ENCODE results near the gene AP5Z1.

AP5Z1 gene, protein sequence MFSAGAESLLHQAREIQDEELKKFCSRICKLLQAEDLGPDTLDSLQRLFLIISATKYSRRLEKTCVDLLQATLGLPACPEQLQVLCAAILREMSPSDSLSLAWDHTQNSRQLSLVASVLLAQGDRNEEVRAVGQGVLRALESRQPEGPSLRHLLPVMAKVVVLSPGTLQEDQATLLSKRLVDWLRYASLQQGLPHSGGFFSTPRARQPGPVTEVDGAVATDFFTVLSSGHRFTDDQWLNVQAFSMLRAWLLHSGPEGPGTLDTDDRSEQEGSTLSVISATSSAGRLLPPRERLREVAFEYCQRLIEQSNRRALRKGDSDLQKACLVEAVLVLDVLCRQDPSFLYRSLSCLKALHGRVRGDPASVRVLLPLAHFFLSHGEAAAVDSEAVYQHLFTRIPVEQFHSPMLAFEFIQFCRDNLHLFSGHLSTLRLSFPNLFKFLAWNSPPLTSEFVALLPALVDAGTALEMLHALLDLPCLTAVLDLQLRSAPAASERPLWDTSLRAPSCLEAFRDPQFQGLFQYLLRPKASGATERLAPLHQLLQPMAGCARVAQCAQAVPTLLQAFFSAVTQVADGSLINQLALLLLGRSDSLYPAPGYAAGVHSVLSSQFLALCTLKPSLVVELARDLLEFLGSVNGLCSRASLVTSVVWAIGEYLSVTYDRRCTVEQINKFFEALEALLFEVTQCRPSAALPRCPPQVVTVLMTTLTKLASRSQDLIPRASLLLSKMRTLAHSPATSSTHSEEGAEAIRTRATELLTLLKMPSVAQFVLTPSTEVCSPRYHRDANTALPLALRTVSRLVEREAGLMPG

DNA sequence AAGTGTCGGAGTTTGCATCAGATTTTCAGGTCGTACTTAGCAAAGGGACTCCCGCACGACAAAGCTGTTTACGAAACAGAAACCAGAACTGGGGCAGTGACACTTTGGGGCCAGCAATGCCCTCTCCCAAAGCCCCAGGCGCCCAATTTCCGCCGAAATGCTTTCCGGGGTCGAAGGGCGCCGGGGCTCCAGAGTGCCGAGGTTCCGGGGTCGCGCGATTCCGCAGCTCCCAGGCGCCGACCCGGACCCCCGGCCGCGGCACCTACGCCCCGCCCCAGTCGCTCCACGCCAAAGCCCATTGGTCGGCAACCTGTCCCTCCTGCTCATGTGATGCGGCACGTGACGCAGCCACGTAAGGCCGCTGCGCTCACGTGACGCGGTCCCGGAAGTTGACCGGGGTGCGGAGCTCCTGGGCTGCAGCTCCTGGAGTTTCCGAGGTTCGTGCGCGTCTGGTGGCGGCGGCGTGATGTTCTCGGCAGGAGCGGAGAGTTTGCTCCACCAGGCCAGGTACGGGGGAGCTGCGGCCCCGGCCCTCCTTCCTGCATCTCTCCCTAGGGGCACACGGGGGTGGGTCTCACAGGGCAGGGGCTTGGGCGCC is at the start of gene AP5Z1:
AP5Z1 (plus strand) TSS at position 374 of the 598 bp plus-strand sequence; CDS start at position 467, 93 bp downstream.
- peak; percentile 96 for DNase-seq

DNA sequence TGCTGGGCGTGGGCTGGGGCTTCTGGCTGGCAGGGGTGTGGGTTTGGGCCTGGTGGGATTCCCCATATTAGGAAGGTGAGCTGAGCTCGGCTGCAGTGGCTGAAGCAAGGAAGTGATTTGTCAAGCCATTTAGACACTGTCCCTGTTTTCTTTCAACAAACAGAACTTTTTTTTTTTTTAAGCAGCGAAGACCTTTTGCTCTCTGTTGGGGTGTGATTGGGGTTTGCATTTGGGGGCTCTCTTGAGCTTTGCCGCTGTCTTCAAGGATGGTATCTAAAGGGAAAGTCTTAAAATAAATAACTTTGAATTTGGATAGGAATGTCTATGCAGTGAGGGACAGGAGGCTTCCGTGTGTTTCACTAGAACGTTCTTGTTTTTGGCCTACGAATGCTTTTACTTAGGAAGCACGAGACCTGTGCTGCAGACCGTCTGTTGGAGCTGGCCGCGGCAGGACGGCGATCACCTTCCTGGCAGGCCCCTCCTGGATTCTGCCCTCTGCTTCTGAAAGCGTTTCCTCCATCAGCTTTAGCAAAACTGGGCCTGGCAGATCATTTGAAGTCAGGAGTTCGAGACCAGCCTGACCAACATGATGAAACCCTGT is 49.5 kb upstream of the AP5Z1 start:
- no peak for DNase-seq

DNA sequence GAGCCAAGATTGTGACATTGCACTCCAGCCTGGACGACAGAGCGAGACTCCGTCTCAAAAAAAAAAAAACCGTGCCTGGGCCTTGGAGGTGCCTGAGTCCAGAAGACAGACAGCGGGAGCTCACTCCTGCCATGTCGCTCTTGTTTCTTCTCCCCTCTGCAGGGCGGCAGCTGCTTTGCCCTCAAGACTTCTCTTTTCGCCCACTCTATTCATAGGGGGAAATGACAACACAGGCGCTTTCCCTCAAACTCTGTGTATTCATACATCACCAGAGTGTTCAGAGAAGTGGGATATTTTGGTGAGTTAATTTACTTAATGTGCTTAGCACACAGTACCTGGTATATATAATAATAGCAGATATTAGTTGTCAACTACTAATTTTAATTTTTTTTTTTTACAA is 48.9 kb upstream of the AP5Z1 start:
- DNase-seq: peak; percentile 33

DNA sequence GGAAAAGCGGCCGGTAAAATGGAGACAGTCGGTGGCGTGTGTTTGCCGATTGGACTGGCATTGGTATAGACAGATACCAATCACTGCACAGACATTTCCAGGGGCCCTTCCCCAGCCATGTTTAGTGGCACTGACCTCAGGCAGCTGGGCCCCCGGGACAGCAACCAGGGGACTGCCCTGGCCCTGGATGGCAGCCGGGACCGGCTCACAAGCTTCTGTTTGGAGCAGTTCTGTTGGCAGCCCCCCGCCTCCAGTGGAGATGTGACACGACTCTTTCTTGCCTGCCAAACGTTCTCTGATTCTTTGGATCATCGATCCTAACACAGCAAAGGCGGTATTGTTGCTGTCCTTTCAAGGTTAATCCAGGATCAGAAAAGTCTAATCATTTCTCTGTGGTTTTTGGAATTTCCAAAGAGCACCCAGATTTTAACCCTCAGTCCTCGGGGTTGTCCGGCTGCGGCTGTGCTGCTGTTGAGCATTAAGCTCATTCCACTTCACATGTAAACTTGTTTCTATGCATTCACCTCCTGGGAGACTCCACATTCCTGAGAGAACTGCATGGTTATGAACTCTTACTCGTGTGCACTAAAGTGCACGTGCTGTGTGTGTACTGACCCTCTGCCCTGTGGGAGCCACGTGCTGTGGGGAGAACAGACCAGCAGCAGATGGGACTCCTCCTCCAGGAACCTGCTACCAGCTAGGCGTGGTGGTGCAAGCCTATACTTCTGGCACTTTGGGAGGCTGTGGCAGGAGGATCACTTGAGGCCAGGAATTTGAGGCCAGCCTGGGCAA is 47.3 kb upstream of the AP5Z1 start:
- no peak for DNase-seq

DNA sequence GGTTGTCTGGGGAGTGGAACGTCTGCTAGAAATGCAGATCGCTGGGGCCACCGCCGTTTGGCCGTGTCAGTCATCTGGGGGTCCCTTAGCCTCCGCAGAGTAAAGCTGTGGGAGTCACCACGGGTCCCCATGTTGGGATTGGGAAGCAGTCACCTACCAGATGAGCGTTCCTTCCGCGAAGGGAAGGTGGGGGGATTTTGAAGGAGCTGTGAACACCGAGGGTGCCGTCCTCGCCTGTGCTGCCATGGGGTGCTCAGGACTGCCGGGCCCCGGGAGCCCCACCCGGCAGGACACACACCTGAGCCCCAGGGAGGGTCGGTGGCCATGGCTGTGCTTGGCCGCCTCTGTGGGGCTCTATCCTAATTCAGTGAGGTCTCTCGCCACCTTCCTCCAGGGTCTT is 46.2 kb upstream of the AP5Z1 start:
- DNase-seq: no peak

DNA sequence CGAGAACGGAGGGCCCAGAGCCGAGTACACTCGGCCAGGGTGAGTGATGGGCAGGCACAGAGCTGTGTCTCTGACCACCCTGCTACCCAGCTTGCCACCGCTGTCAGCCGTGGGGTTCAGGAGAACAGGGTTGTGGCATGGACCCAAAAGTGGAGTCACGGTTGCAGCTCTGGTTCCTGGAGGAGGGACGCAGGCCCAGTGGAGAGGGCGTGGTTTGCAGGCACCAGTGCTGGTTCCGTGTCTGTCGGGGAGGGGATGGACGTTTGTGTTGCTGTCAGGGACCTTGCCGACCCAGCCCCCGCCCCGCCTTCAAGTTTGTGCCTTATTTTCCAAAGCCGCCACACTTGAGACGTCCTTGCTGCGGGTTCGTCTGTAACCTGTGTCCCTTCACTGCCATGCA is 45.1 kb upstream of the AP5Z1 start:
- DNase-seq: no peak

DNA sequence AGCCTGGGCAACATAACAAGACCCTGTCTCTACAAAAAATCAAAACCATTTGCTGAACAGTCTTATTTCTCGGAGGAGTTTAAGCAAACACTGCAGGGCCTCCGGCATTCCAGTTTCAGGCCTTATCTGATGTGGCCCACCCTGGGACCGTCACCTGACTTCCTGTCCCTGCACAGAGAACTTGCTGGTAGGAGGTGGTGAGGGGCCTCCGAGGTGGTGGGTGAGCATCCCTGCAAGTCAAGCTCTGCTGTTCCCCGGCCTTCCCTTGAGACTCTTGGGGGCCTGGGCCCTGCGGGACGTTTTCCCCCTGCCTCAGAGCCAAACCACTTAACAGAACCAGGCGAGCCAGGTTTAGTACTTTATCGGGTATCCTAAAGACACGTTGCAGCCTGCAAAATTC is 44.5 kb upstream of the AP5Z1 start:
- no peak for DNase-seq

DNA sequence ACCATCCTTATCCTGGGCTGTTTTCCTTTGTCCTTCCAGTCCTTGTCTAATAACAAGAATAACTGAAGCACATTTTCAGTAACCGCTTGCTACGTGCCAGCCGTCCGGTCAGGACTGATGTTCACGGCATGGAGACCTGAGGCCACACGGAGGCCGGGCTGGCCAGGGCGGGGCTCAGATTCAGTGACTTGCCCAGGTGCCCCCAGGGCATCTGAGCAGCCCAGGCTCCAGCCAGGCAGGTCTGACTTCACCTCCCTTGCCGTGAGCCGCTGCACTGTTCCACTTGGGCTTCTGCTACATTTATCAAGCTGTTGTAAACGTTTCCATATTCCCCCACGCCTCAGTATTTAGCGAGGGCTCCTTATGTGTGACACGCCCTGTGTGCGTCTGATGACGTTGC is 43.6 kb upstream of the AP5Z1 start:
- DNase-seq: no peak

DNA sequence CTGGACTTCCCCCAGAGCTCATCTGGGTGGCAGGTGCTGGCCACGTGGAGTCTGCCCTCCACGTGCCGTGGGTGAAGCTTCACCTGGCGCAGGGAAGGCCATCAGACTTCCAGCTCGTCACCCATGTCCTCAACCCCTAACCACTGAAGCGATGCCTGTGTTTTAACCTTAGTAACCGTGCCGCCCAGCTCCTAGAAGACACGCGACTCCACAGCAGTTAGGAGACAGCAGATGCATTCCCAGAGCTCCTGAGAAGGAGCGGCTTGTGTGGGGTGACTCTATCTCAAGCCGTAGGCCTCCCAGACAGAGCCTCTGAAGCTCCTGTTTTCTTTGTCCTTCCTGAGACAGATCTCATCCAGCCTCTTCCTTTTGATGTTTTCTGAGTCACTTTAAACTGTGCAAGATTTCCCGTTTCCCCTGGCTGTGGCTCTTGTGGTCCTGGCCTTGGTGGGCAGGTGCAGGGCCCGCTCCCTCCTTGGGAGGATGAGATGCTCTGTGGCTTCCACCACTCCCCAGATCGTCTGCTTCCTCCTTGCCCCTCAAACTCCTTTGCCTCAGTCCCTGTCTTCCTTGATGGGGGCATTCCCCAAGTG is 41.4 kb upstream of the AP5Z1 start:
- no peak for DNase-seq

DNA sequence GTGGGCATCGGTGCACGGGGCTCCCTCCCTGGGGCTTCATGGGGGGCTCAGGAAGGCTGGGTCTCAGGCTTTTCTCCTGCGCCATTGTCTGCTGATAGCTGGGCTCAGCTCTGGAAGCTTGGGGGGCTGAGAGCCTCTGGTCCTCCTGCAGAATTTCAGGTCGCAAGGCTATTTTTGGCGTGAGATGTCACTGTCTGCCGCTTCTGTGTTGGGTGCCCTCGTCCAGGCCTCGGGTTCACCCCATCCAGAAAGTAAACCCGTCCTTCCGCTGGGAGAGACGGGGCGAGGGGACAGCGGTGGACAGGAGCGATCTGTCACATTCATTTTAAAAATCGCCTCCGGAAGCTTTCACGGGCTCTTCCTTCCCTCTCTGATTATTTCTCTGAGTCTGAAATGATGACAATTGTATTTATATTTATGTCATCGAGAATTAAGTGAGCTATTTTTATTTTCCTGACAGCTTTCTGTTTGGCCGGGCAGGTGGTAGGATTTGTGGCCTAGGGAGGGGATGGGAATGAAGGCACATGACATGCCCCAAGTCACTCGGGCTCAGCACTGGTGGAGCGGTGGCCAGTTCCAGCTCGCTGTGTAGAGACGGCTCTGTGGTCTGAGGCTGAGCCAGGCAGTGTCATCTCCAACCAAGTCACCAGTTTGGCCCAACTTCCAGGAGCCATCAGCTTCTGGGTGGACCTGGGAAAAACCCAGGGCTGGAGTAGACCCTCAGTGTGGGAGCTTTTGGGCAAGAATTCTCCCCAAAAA is 40.7 kb upstream of the AP5Z1 start:
- DNase-seq: no peak

DNA sequence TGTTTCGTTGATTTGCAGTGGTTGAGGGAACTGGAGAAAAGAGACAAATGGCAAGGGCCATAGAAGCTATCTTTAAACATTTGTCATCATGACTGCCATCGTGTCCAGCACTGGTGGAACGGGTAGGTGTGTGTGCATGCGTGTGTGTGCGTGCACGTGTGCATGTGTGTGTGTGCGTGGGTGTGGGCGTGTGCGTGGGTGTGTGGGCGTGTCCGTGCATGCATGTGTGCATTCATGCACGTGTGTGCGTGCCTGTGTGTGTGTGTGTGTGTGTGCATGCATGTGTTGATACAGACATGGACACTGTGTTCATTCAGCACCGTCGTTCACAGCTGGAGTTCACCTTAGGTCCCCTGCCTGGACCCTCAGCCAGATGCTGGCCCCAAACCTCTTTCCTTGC is 38.1 kb upstream of the AP5Z1 start:
- DNase-seq: no peak

DNA sequence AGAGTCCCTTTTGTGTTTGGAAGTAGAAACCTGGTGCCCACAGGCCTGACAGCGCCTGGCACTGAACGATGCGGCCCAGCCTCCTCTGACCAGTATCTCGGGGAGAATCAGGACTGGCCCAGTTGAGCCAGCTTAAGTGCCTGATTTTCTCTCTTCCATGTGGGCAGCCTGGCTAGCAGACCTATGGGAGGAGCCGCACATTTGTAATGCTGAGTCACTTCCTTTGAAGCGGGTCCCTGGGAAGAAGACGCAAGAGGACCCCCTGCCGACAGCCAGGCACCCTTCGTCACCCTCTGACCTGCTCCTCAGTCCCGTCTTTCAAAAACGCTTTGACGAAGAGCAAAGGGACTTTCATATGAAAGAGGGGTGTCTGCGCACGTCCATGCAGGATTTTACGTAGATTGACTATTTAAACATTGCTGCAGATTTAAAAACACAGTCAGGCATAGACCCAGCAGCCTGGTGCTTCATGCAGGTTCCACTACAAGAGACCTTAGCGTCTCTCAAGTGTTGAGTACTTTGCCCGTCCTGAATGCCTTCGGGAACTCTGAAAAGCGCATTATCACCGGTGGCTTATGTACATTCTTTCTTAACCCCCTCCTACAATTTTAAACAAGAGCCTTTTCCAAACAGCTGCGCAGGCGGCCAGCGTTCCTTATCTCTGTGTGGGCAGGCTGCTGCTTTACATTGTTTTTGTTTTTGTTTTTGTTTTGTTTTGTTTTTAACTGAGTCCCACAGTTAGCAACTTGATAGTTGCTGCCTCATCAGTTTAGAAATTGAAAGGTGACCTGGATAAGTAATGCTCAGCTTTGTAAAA is 36.5 kb upstream of the AP5Z1 start:
- DNase-seq: peak; percentile 54

DNA sequence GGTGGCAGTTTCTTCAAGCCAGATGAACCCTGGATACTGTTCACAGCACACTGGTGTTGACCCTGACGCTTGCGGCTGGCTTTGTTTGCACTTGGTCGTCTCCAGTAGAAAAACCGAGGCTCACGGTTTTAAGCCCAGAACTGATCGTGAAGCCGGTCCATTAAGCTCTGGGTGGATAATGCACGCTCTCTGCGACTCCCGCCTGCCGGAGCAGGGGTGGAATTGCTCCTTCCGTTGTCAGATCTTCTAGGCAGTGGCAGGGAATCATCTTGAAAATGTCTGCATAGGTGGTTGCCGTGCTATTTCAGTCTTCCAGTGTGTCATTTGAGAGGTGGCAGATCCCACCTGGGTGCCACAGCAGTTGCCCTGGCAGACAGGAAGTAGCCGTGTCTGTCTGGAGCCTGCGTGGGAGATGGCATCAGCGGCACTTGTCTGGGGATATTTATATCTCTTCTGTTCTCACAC is 35.9 kb upstream of the AP5Z1 start:
- DNase-seq: peak; percentile 60

DNA sequence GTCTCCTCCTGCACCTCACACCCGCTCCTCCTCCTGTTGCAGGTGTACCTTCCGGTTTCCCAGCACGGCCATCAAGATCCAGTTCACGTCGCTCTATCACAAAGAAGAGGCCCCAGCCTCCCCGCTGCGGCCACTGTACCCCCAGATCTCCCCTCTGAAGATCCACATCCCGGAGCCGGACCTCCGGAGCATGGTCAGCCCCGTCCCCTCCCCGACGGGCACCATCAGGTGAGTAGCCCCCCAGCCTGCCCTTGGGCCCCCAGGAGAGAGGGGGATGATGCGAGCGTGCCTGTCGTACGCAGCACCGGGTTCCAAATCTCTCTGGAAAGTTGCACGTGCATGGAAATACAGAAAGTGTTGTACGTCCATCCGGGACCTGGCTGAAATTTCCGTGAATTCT is 34.6 kb upstream of the AP5Z1 start:
- no peak for DNase-seq

DNA sequence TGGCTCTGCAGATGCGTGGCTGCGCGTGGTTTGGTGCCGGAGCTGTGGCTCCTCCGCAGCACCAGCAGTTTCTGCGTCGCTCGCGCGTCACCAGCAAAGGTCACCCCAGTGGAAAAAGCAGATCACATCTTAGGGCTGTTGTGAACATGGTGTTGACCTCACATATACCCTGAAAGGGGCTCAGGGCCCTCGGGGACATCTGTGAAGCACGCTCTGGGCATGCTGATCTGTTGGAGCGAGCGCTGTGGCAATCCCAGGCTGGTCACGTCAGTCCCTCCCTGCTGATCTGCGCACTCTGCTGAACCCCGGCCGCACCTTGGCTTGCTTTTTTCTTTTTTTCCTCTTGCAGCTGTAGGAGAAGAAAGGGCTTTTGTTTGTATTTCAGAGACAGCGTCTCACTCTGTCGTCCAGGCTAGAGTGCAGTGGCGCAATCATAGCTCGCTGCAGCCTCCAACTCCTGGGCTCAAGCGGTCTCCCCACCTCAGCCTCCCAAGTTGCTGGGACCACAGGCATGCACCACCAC is 33.3 kb upstream of the AP5Z1 start:
- DNase-seq: no peak

DNA sequence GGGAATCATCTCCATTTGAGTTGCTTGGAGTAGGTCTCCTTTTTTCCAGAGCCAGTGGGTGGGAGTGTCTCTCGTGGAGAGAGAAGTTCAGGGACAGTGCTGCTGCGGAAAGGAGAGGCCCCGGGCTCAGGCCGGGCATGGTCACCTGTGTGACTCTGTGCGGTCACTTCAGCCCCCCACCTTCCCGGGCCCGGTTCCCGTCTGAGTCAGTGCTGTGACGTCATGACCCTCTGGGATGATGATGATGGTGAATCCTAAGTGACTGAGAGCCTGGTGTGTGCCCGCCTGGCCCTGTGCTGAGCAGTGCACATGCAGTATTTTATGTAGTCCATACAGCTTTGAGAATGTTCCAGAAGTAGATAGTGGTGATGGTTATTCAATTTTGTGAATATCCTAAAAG is 32.6 kb upstream of the AP5Z1 start:
- DNase-seq: no peak

DNA sequence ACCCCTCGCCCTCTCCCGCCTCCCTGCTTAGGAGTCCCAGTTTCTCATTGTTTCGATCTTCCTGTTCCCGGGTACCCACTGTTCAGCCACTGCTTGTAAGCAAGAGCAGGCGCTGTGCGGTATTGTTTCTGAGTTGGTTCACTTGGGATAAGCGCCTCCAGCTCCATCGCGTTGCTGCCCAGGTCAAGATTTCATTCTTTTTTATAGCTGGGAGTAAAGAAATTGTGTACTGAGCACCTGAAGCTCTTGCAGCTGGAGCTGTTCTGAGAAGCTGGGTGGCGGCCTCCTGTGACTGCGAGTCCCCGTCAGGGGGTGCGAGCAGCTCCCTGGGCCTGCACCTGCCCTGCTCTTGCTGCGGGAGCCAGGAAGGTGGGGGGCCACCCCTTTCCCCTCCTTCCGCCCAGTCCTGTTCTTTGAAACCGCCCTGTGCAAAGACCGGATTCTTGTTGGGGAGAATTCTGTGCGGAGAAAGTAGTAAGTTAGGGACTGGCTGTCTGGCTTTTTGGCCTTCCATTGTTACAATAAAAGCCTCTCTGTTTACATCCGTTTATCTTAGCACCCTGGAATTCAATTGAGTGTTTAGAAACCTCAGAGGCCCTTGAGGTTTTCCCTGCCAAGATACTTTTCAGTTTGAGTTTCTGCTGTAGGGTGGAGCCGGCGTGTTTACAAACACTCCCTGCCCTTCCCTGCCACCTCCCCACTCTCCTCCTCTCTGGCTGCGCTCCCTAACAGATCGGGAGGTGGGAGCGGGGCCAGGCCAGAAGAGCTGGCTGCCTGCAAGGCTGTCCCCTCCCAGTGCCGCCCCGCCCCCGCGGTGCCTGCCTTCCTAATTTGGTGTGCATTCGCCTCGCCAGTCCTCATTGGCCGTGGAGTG is 30.8 kb upstream of the AP5Z1 start:
- DNase-seq: peak; percentile 71

DNA sequence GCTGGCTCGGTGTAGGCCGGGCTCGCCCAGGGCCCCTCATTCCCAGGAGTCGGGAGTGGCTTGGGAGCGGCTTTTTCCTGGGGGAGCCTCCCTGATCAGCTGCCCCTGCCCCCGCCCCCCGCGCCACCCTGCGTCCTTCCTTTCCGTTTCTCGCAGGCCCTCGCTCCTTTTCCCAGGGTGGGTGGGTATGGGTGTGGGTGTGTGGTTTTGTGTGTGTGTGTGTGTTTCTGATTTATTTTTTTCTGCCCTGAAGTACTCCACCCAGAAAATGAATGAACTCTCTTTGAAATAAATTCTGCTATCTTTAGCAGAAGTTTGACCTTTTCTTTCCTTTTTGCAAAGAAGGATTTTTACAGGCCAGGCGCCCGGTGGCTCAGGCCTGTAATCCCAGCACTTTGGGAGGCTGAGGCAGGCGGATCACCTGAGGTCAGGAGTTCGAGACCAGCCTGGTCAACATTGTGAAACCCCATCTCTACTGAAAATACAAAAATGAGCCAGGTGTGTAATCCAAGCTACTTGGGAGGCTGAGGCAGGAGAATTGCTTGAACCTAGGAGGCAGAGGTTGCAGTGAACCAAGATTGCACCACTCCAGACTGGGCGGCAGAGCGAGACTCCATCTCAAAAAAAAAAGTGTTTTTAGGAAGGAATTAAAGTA is 30.0 kb upstream of the AP5Z1 start:
- no peak for DNase-seq

All from CD4-positive, alpha-beta T cell treated with Interleukin-15 for 1 hour (primary cell).